ENCODE results near the gene HDAC4.

- TF ChIP-seq CTCF (IDR thresholded peaks at IDR 0.05) (no peak), POLR2A (IDR thresholded peaks at IDR 0.05) (no peak)
Measured at GRCh38 chr2:239213643-239214101, 187.1 kb downstream of the HDAC4 start.
